HL-60 (cell line): ENCODE measurements around the gene LAMC3.

ENCODE experiments used
- CTCF ChIP-seq: IDR thresholded peaks from one replicate; pipeline ENCODE4 v1.5.1; 2011; ENCODE audit warnings: low read length, control low read depth, inconsistent platforms; ENCODE audit not compliant: insufficient read depth
- POLR2AphosphoS5 ChIP-seq: IDR thresholded peaks from 2 replicates; pipeline ENCODE4 v1.6.1; 2012; ENCODE audit warnings: low read depth
- REST ChIP-seq: IDR thresholded peaks from 2 replicates; pipeline ENCODE4 v1.6.1; 2012; ENCODE audit warnings: low read depth; ENCODE audit not compliant: insufficient replicate concordance

- no peak for TF ChIP-seq CTCF
- TF ChIP-seq REST: no peak
- TF ChIP-seq POLR2AphosphoS5: no peak
These were observed 12.8 kb downstream of the LAMC3 start for GRCh38 chr9:131021785-131022184.
